COLO668 (cell line): Measurements from ENCODE around the gene BUD13.
A peak's percentile ranks its signal among the peaks of the same experiment; 100 is the strongest.

Experiments
- DNase-seq: peaks from one replicate; lab custom pipeline; 2025; ENCODE audit not compliant: unreplicated experiment; lab: John Stamatoyannopoulos, UW

Gene BUD13

GRCh38 chr11:116792869-116793771 is 20.3 kb upstream of the BUD13 start:
- no peak for DNase-seq

- no peak for DNase-seq
Observed at GRCh38 chr11:116792144-116792868, 19.5 kb upstream of the BUD13 start.

GRCh38 chr11:116791813-116792143 is 19.0 kb upstream of the BUD13 start, which contains the start of gene APOA5:
APOA5 (minus strand) TSS chr11:116791879; CDS start chr11:116791860, 19 bp downstream.
- DNase-seq: no peak

GRCh38 chr11:116791002-116791812 is 18.4 kb upstream of the BUD13 start:
- peak; percentile 68 for DNase-seq

GRCh38 chr11:116790167-116791001 is 17.6 kb upstream of the BUD13 start:
- DNase-seq: no peak

GRCh38 chr11:116788975-116789374 is 16.2 kb upstream of the BUD13 start:
- no peak for DNase-seq

- no peak for DNase-seq
Observed at GRCh38 chr11:116788534-116788933, 15.7 kb upstream of the BUD13 start.

- DNase-seq: peak; percentile 75
Observed at GRCh38 chr11:116787786-116788486, 15.1 kb upstream of the BUD13 start, which contains the start of gene ZPR1. ZPR1 (minus strand) TSS chr11:116788023; CDS start chr11:116787990, 33 bp downstream.

- DNase-seq: no peak
Observed at GRCh38 chr11:116787436-116787785, 14.6 kb upstream of the BUD13 start.

GRCh38 chr11:116786966-116787365 is 14.2 kb upstream of the BUD13 start:
- DNase-seq: no peak

GRCh38 chr11:116786326-116786725 is 13.5 kb upstream of the BUD13 start:
- no peak for DNase-seq

- no peak for DNase-seq
Observed at GRCh38 chr11:116782728-116783127, 9.9 kb upstream of the BUD13 start.

GRCh38 chr11:116778556-116778955 is 5.8 kb upstream of the BUD13 start:
- no peak for DNase-seq

GRCh38 chr11:116777056-116777455 is 4.3 kb upstream of the BUD13 start:
- no peak for DNase-seq

GRCh38 chr11:116776522-116776984 is 3.8 kb upstream of the BUD13 start:
- no peak for DNase-seq

- DNase-seq: no peak
Observed at GRCh38 chr11:116775975-116776374, 3.2 kb upstream of the BUD13 start.

GRCh38 chr11:116774661-116775060 is 1.9 kb upstream of the BUD13 start:
- DNase-seq: no peak

- DNase-seq: no peak
Observed at GRCh38 chr11:116773203-116774097, 663 bp upstream of the BUD13 start.

GRCh38 chr11:116771935-116772334 is 852 bp downstream of the BUD13 start:
- DNase-seq: no peak
